HG03175 (cell line): ENCODE data around the gene FSHR.
A peak's percentile ranks its signal among the peaks of the same experiment; 100 is the strongest.

ENCODE experiments used
- ATAC-seq: cut with Tn5 transposase; IDR thresholded peaks from one replicate; pipeline ENCODE4 v1.9.1; 2021; ENCODE audit warnings: mild to moderate bottlenecking, moderate library complexity; ENCODE audit not compliant: unreplicated experiment

FSHR gene

DNA sequence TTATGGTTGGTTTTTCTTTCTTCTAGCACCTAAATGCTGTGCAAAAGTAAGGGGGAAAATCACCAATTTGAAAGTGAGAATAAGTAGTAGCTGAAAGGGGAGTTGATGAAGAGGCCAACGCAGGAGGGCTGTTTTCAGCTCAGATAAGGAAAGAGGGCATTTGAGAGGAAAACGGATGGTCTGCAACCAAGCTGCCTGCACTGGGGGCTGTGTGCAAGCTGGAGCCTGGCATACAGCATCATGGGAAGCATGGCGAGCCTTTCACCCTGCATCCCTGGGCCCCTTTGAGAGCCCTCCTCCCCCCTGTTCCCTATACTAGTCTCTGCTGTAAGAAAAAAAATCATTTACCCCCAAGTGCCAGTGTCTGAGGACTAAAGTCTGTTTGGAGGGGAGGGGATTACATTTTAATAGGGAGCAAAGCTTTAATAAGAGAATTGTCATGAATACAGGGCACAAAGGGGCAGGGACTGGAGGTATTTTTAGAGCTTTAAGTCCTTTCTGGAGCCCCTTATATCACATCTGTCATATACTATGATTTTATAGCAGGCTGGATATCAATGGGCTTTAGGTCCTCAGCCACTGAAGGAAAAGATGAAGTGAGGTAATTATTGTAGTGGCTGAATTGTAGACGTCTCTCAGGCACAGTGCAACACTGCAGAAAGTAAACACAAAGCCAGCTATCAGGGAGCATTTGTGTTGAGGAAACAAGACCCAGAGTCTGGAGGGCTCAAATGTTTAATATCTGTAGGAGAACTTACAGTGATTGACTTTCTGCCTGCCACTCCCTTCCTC, 120.7 kb downstream of the FSHR start:
- no peak for ATAC-seq

DNA sequence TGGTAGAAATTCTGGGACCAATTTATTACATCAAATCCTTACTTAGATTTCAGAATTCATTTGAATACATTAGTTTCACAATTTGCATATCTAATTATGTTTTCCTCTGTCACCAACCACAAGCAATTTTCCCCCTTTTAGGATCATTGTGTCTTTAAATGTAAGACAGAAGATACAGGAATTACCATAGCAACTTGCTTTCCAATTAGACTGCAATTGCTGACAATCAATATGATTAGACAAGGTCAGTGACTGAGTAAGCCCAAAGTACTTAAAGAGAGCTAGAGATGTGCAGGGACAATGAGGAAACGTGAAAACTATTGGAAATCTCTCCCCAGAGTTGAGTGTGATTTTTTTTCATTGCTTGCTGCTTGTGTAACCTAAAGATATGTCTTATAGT, 121.4 kb downstream of the FSHR start:
- no peak for ATAC-seq

DNA sequence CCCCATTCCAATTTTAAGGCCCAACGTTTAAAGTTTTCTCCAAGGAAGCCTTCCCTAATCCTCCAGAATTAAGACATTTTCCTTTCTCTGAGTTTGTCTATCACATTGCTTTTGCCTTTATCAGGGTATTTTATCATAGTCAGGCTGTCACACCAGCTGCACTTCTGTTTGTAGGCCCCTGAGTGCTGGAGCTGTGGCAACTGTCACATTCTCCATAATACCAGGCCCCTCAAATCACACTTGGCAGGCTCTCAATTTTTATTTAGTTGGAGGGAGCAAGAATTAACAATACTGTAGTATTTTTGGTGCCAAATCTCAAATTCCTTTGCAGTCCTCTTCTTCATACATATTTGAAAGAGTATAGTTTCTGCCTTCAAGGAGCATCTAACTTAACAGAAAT, 122.2 kb downstream of the FSHR start:
- ATAC-seq = no peak

DNA sequence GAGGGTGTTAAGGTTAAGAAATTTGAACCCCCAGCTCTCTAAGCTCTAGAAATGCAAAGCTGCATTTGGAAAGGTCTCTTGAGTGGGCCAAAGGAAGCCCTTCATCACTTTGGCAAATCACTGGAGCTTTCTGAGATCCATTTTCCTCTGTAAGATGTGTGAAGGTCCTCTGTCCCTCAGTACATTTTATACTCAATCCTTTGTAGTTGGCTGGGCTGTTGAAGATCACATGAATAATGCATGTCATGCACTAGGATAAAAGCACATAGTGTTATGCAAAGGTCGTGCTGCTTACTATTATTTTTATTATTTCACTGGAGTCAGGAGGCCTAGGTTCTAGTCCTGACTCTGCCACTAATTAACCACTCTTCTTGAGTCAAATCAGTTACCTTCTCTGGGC, 124.9 kb downstream of the FSHR start:
- ATAC-seq = no peak

DNA sequence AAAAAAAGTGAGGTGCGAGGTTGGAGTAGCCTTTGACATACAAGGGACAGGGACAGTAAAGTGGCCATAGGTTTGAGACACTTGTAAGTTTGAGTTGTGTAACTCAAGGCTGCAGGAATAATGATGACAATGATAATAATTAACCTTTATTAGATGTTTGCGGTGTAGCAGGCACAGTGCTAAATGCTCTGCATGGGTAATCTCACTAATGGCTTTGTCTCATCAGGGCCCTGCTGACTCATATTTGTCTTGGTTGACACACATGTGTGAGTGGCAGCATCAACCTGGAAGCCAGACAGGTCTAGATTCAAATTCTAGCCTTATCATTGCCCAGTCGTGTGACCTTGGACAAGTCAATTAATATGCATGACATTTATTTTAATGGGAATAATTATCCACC, 126.2 kb downstream of the FSHR start:
- ATAC-seq = peak; percentile 100

DNA sequence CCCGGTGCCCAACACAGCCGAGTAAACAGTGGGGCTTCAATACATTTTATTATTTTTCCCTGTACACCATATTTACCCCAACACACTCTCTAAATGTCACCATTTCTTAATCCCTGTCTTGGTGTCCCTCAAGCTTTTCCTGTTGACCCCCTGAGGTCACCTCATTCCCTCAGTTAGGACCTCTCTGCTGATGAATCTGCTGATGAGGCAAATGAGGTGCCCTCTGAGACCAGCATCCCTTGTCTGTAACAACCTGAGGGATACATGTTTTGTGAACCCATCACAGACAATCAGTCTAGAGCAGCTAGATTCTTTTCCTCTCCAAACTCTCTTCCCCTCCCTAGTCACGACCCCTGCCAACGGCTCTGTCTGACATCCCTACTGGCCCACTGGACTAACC, 127.6 kb downstream of the FSHR start:
- ATAC-seq = no peak

DNA sequence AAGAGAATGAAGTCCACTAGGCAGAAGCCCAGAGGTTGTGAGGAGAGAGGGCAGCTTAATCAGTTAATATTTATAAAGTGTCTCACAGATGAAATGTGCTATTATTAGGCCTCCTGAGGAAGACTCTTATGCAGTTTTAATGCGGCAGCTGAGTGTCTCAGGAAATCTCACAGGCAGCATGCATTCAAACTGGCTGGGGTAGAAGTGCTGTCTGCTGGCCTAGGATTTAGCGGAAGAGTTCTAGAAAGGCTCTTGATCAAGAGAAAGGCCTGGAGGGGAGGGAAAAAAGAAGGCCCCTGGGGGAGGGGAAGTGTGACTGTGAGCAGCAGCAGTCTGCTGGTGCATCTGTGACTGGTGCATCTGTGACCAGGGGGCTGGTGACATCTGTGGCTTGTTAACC, 133.0 kb downstream of the FSHR start:
- ATAC-seq = no peak

DNA sequence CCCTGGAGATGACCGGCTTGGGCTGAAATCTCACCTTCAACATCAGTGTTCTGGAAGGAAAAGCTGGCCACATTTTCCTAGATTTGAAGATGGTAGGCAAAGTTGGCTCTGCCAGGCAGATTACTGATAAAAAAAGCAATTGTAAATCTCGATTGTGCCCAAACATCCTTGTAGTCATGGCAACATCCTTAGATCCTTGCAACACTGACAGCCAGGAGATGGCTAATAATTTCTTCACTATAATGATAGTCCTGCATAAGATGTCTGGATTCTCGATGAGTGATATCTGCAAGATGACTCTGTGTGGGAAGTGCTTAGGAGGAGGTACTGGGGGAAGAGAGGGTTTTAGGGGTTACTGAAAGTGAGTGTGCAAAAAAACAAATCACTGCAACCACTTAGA, 149.1 kb downstream of the FSHR start:
- ATAC-seq = no peak

DNA sequence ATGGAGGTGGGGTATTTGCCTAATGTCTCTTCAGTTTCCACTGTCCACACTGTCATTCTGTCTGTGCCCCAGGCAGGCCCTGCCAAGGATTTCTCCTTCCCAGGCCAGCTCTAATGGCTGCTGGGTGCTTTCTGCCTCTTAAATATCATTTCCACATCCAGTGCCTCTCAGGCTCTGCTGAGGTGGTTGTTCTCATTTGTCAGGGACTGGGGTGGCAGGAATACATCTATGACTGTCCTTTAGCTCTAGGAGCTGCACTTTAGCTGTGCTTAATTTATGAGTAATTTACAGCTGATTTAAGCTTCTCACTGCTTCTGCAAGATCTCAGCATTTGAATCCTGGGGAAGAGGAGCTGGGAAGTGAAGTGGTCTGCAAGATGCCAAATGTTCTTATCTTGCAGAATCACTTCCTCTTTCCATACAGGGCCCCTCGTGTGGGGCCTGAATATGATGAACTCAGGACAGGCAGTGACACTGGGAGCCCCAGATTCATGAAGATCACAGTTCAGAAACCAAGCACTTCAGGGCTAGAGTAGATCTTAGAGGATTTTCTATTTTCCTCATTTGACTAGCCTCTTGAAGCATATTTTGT, 150.2 kb downstream of the FSHR start:
- peak; percentile 61 for ATAC-seq

DNA sequence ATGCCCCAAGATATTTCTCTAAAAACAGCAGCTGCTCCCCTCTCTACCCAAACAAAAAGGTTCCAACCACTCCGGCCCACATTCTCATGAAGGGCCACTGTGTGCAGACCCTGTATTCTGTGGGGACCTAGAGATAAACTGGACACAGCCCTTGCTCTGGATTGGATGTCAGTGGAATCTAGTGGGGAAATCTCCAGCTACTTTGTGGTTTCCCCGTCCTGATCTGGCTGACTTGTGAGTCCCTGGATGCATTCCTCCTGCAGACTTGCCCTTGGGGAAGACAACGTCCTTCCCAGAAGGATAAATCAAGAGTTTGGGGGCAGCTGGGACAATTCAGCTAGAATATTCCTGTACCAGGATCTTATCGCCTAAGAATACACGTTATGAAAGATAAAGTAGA, 151.1 kb downstream of the FSHR start:
- ATAC-seq = no peak

DNA sequence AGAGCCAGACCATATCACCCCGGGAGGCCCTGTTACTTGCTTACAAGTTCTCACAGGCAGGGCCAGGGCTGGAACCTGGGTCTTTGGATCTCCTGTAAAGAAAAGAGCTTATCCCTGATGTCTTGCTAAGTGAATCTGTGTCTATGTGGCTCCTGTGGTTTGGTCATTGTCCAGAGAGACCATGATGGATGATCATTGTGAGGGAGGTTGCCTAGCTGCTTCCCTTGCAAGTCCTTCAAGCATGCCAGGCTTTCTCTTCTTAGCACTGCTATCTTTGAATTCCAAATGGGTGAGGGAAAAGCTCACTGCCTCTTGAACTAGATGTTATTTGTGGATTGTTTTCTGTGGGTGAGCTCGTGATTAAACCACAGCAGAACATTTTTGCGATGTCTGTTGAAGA, 151.6 kb downstream of the FSHR start:
- ATAC-seq = no peak

DNA sequence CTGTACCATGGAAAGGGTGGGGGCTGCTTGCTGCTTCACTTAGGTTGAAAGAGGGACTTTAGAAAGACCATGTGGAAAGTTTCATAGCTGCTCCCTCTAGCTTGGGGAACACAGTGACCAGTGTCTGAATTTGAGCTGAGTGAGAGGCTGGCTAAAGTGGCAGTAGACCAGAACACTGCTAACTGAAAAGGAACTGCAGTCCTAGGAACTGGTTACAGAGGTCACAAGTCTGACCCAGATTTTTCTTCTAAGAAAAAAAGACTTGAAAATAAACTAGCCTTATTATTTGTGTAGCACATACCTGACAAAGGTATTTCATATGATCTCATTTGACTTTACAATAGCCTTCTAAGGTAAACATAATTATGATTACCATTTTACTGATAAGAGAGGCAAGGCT, 153.6 kb downstream of the FSHR start:
- no peak for ATAC-seq

DNA sequence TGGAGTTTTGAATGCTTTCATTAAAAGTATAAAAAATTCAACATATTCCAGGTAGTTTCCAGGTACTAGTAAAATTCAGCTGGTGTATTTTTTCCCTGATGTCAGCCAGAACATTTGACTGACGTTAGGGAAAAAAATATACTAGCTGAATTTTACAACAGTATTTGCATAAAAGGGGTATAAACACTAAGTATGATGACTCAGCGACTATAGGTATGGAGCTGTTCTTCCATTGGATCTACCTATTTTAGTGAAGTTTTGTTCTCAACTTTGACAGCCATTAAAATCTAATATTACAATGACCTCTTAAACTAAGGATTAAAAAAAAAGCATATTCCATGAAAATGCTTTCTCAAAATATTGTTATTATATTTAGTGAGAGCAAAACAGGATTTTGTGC, 155.9 kb downstream of the FSHR start:
- ATAC-seq = no peak

DNA sequence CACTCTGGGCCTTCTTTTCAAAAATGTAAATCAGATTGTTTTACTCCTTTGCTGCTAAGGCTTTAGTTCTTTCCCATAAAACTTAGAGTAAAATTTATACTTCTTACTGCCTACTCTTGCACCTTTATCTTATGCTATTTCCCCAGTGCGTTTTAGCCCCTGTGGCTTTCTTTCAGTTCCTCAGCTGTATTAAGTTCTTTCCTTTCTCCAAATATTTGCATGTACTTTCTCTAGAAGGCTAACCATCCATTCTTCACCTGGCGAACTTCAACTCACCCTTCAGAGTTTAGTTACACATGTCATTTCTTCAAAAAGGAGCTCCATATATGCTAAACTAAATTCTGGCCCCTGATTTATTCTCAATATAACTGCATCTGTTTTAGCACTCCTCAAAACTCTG, 160.7 kb downstream of the FSHR start:
- ATAC-seq = peak; percentile 32

DNA sequence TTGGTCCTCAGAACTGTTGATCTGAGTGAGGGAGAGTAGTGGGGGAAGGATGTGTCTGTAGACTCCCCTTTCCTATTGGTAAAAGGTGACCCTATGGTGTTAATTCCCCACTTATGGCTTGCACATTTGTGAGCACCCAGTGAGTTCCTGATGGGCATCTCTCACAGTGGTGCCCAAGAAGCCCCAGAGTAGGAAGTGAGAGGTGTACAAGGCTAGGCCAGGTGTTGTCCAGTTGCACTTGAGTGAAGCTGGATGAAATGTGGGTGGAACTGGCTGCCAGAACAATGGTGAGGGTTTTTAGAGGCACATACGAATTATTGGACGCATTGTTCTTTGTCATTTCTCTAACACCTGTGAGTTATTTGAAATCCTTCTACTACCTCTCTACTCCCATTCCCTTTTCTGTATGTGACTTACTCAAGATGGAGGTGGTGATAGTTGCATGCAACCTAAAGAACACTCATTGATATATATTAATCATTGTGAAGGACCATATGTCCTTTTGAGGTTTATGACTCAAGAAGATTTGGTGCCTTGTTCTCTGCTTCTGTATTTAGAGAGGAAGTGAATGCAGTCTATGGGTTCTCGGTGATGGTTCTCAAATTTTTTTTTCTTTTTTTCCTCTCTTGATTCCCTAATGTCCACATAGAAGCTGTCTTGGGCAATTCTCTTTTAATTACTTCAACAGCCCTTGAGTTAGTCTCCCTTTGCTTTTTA, 162.7 kb downstream of the FSHR start:
- ATAC-seq = peak; percentile 71

DNA sequence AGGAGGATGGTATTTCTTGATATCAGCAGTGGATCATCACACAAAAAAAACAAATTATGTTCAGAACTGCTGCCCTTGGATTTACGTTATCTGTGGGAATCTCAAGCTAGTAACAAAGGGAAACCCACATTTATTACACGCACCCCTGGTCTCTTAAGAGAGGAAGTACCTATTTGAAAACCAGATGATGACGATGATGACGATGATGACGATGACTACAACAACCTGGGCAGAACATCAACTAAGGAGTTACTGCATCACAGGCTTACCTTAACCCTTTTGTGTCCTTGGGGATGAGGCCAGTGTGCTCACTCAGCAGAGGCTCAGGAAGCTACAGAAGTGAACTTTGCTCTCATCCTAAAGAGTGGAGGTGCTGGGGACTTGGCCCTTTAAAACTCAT, 169.4 kb downstream of the FSHR start:
- no peak for ATAC-seq

DNA sequence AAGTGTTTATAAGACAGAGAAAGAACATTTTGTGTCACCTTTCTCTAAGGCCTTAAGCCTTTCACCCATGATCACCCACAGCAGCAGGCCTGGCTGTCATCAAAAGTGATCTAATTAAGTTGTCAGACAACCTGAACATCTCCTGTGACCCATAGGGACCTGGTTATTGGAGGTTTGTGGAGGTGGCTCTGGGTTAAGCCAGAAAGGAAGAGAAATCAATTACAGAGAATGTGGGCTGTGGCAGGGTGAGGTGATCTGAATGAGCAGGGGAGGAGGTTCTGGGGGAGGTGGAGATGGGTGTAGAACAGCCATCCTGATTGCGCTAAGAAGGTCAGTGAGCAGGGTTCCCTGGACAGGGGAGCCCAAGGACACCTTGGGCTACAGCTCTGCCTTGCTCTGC, 170.8 kb downstream of the FSHR start:
- no peak for ATAC-seq

DNA sequence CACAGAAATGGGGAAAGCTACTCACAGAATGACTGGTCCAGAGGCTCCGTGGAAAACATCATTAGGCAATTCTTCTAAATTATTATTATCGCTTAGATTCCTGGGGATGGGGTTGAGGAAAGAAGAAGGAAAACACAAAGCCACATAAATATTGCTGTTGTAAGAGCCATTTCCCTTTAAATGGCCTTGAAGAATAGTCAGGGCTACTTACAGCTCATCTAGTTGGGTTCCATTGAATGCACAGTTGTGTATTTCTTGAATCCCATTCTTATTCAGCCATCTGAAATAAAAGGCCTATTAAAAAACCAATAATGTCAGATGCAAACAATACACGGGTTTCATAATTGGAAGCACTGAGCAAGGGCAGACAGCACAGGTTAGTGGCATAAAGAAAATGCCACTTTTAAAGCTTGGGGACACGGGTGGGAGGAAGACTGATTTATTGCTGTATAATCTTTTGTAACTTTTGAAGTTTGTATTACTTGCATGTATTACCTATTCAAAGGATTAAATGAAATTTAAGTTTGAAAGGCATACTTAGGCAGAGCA, 171.4 kb downstream of the FSHR start:
- ATAC-seq = no peak

DNA sequence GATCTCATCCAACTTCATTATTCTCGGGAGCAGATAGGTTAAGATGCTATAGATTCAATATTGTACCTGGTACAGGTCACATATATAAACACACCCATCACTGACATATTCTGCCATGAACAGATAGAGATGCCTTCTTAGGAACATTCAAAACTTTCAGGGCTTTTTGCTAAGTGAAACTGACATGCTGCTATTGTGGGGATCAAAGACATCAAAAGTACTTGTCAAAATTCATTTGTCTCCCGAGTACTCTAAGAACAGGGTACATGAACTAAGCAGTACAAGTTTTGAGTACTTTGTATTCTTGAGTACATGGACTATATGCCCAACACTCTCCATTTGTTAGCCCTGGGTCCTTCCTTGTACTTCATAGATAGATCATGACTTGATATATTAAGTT, 173.5 kb downstream of the FSHR start:
- no peak for ATAC-seq

DNA sequence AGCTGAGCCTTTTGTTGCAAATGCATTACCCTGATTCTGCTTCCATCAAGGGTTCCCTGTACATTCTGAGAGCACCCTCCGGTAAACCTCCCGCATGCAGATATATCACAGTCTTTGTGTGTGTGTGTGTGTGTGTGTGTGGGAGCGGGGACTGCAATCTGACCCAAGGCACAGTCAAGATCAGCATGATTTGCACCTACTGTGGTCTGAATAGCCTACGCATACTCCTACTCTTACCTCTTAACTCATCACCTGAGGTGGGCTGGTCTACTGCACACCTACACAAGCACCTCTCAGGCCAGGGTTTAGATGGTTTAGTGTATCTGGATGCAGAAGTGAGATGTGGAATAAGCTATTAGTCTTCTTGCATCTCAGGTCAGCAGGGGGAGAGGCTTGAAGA, 174.6 kb downstream of the FSHR start:
- ATAC-seq = no peak

DNA sequence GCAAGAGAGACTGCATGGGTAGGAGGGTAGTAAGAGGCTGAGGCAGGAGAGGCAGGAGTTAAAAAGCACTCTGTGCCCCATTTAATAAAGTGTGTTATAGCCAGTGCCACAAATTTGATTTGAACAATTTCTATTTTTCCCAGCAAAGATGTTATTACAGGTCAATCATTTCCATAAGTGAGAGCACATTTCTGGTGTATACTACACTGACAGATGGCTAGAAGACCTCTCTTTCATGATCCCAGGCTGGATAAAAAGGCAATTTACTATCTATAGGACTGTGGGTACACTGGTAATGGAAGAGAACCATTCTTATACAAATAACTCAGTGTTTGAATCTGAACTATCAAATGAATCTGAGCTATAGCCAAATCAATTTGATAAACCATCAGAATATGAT, 176.2 kb downstream of the FSHR start:
- ATAC-seq = no peak

DNA sequence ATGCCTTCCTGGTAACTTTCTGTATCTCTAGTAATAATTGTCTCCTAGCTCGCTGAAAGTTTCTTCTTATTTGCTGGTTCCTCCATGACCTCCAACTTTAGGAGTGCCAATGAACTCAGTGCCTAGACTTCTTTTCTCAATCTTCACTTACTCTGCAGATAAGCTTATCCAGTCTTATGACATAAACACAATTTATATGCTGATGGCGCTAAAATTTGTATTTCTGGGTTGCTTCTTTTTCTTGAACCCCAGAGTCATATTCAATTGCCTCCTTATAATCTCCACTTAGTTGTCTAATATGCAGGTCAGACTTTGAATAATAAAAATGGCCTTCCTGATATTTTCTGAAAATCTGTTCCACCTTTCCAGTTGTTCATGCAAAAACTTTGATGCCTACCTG, 182.5 kb downstream of the FSHR start:
- ATAC-seq = no peak
